H1 (cell line): ENCODE data around the gene HSDL2. TPM values are rescaled to one million over a fixed set of nuclear protein-coding genes. Genes with fewer than 3 reads are reported as not detected.

Experiments used
- CTCF ChIA-PET: fragments of 300-600 bp; sonication (Branson Sonifier 250); formaldehyde crosslinking; loops from one replicate; lab custom pipeline; 2021; ENCODE audit not compliant: partially characterized antibody; lab: Charles Lee
- POLR2A ChIA-PET: fragments of 300-600 bp; sonication (Branson Sonifier 250); formaldehyde crosslinking; loops from one replicate; lab custom pipeline; 2021; ENCODE audit warnings: inconsistent platforms; ENCODE audit not compliant: partially characterized antibody; lab: Charles Lee
- DNase-seq, 2 experiments: peaks; one replicate each; pipeline versions ENCODE4 v3.0.0 to v3.0.0-alpha.2; 2010 to 2022; ENCODE audit warnings: low spot score in 2 of 2, low read depth in 1 of 2, mixed read lengths in 1 of 2
- FAIRE-seq: peaks from 2 replicates; lab custom pipeline; 2011; peaks lifted over from hg19 to GRCh38; lab: Jason Lieb, UNC
- H2AFZ ChIP-seq: 2 replicates; pipeline ENCODE4 v1.8.1; 2012; ENCODE audit warnings: low read length, inconsistent platforms
- H2AK5ac ChIP-seq: 2 replicates; pipeline ENCODE4 v1.6.1; 2013; ENCODE audit warnings: low read depth, low read length
- H2BK120ac ChIP-seq: replicated peaks from 2 replicates; pipeline ENCODE3; 2013; ENCODE audit warnings: low read depth, low read length, inconsistent platforms
- H2BK12ac ChIP-seq: 2 replicates; pipeline ENCODE4 v1.6.1; 2013; ENCODE audit warnings: low read depth, low read length
- H2BK15ac ChIP-seq: 2 replicates; pipeline ENCODE4 v1.6.1; 2013; ENCODE audit warnings: low read length
- H2BK20ac ChIP-seq: 2 replicates; pipeline ENCODE4 v1.6.1; 2013; ENCODE audit warnings: low read length
- H2BK5ac ChIP-seq: 2 replicates; pipeline ENCODE4 v1.6.1; 2013; ENCODE audit warnings: low read depth, low read length
- H3K14ac ChIP-seq: 2 replicates; pipeline ENCODE4 v1.6.1; 2013; ENCODE audit warnings: inconsistent platforms; ENCODE audit not compliant: insufficient read length
- H3K18ac ChIP-seq: 2 replicates; pipeline ENCODE4 v1.6.1; 2013; ENCODE audit warnings: low read length; ENCODE audit errors: extremely low read depth
- H3K23ac ChIP-seq: 2 replicates; pipeline ENCODE4 v1.6.1; 2013; ENCODE audit warnings: inconsistent platforms; ENCODE audit not compliant: insufficient read length
- H3K23me2 ChIP-seq: 2 replicates; pipeline ENCODE4 v1.6.1; 2013; ENCODE audit warnings: low read depth, low read length
- H3K27ac ChIP-seq: 2 replicates; pipeline ENCODE4 v1.6.1; 2011; ENCODE audit warnings: low read depth, low read length, inconsistent platforms
- H3K27me3 ChIP-seq, 4 experiments: replicated peaks in 1 of 4; 1 replicate in 1 of 4; 2 replicates in 3 of 4; pipeline versions ENCODE4 v1.6.1 to v1.8.1; 2011 to 2013; ENCODE audit warnings: low read length in 3 of 4, mild to moderate bottlenecking in 3 of 4, inconsistent platforms in 2 of 4, mixed read lengths in 2 of 4, moderate library complexity in 1 of 4; ENCODE audit not compliant: control insufficient read depth in 3 of 4, insufficient read depth in 3 of 4; ENCODE audit errors: extremely low read depth in 1 of 4
- H3K36me3 ChIP-seq, 4 experiments: 2 replicates each; pipeline versions ENCODE4 v1.6.1 to v1.8.1; 2011 to 2013; ENCODE audit warnings: mild to moderate bottlenecking in 4 of 4, low read length in 3 of 4, moderate library complexity in 2 of 4, control low read depth in 1 of 4, inconsistent platforms in 1 of 4; ENCODE audit not compliant: insufficient read depth in 4 of 4, control insufficient read depth in 2 of 4
- H3K4ac ChIP-seq: replicated peaks from 2 replicates; pipeline ENCODE3; 2013; ENCODE audit warnings: low read length, low read depth, mixed read lengths, inconsistent platforms; ENCODE audit not compliant: insufficient read length
- H3K4me1 ChIP-seq, 4 experiments: replicated peaks in 1 of 4; 1 replicate in 1 of 4; 2 replicates in 3 of 4; pipeline versions ENCODE4 v1.6.1 to v1.8.1; 2011 to 2013; ENCODE audit warnings: low read length in 3 of 4, inconsistent platforms in 2 of 4, mixed read lengths in 1 of 4; ENCODE audit not compliant: insufficient read depth in 4 of 4, control insufficient read depth in 3 of 4
- H3K4me2 ChIP-seq, 2 experiments: 2 replicates each; pipeline versions ENCODE4 v1.6.1 to v1.8.1; 2011 to 2013; ENCODE audit warnings: low read depth in 2 of 2, low read length in 2 of 2, control low read depth in 1 of 2, inconsistent platforms in 1 of 2, mild to moderate bottlenecking in 1 of 2; ENCODE audit not compliant: insufficient read depth in 1 of 2
- H3K4me3 ChIP-seq, 4 experiments: fragments of 200-600, 300-600 bp in 1 of 4; sonication (generic), shearing (Covaris generic), sonication (Bioruptor Twin) in 1 of 4; 2 replicates each; pipeline versions ENCODE4 v1.5.1 to v1.8.1; 2011 to 2016; ENCODE audit warnings: low read length in 4 of 4, low read depth in 3 of 4, control low read depth in 2 of 4, inconsistent platforms in 2 of 4, mild to moderate bottlenecking in 2 of 4, mixed read lengths in 1 of 4, moderate library complexity in 1 of 4; ENCODE audit not compliant: insufficient read depth in 2 of 4; ENCODE audit errors: extremely low read depth in 1 of 4
- H3K56ac ChIP-seq: replicated peaks from 2 replicates; pipeline ENCODE3; 2013; ENCODE audit warnings: low read depth, mild to moderate bottlenecking, mixed read lengths, low read length, inconsistent platforms; ENCODE audit not compliant: insufficient read length
- H3K79me1 ChIP-seq: 2 replicates; pipeline ENCODE4 v1.6.1; 2013; ENCODE audit warnings: low read depth, low read length, control low read depth
- H3K79me2 ChIP-seq, 2 experiments: 2 replicates each; pipeline versions ENCODE4 v1.6.1 to v1.8.1; 2012 to 2013; ENCODE audit warnings: low read length in 2 of 2, mild to moderate bottlenecking in 2 of 2, inconsistent platforms in 1 of 2; ENCODE audit not compliant: insufficient read depth in 2 of 2, control insufficient read depth in 1 of 2
- H3K9ac ChIP-seq, 4 experiments: replicated peaks in 1 of 4; 1 replicate in 1 of 4; 2 replicates in 3 of 4; pipeline versions ENCODE4 v1.6.1 to v1.8.1; 2011 to 2013; ENCODE audit warnings: low read depth in 3 of 4, low read length in 3 of 4, control low read depth in 2 of 4, mild to moderate bottlenecking in 2 of 4, moderate library complexity in 2 of 4, inconsistent platforms in 1 of 4; ENCODE audit errors: extremely low read depth in 1 of 4
- H3K9me3 ChIP-seq, 2 experiments: 2 replicates each; pipeline versions ENCODE4 v1.6.1 to v1.8.1; 2012 to 2013; ENCODE audit warnings: mild to moderate bottlenecking in 2 of 2, moderate library complexity in 2 of 2, control low read depth in 1 of 2, inconsistent platforms in 1 of 2, low read depth in 1 of 2, low read length in 1 of 2, mixed read lengths in 1 of 2; ENCODE audit not compliant: insufficient read depth in 2 of 2
- H4K20me1 ChIP-seq, 2 experiments: replicated peaks in 1 of 2; 2 replicates each; pipeline versions ENCODE3 to v1.8.1; 2011 to 2013; ENCODE audit warnings: inconsistent platforms in 2 of 2, low read length in 2 of 2, mild to moderate bottlenecking in 1 of 2; ENCODE audit not compliant: insufficient read depth in 2 of 2, control insufficient read depth in 1 of 2
- H4K5ac ChIP-seq: 2 replicates; pipeline ENCODE4 v1.6.1; 2013; ENCODE audit warnings: low read length, low read depth, mixed read lengths, inconsistent platforms; ENCODE audit not compliant: insufficient read length
- H4K8ac ChIP-seq: 2 replicates; pipeline ENCODE4 v1.8.0; 2013; ENCODE audit warnings: mild to moderate bottlenecking, moderate library complexity, low read length, inconsistent platforms; ENCODE audit not compliant: insufficient read depth; ENCODE audit errors: extremely low read depth
- H4K91ac ChIP-seq: replicated peaks from 2 replicates; pipeline ENCODE3; 2013; ENCODE audit warnings: low read length, mixed read lengths, inconsistent platforms; ENCODE audit not compliant: insufficient read length
- BCL11A ChIP-seq, 2 experiments: IDR thresholded peaks; one replicate each; pipeline ENCODE4 v1.6.1; 2011; ENCODE audit warnings: low read depth in 2 of 2, low read length in 2 of 2, mild to moderate bottlenecking in 2 of 2
- BRCA1 ChIP-seq: IDR thresholded peaks from 2 replicates; pipeline ENCODE4 v1.6.1; 2012; ENCODE audit warnings: low read depth, low read length, improper control_type of control experiment
- CBX8 ChIP-seq: fragments of 300-800, 300-1000 bp; sonication (generic); IDR thresholded peaks from 2 replicates; pipeline ENCODE4 v1.7.1; 2016; ENCODE audit warnings: low read depth, low read length, borderline replicate concordance
- EP300 ChIP-seq, 2 experiments: IDR thresholded peaks; 1 replicate in 1 of 2; 2 replicates in 1 of 2; pipeline ENCODE4 v1.6.1; 2011 to 2012; ENCODE audit warnings: low read depth in 2 of 2, low read length in 2 of 2, mild to moderate bottlenecking in 2 of 2, borderline replicate concordance in 1 of 2, inconsistent platforms in 1 of 2, moderate library complexity in 1 of 2
- EZH2 ChIP-seq: fragments of 200-600 bp; sonication (generic); IDR thresholded peaks from 2 replicates; pipeline ENCODE4 v1.7.1; 2012; ENCODE audit warnings: low read depth, mild to moderate bottlenecking, moderate library complexity, low read length, inconsistent platforms; ENCODE audit not compliant: severe bottlenecking
- HDAC2 ChIP-seq, 2 experiments: fragments of 300-600 bp in 1 of 2; sonication (generic) in 1 of 2; IDR thresholded peaks; 2 replicates each; pipeline ENCODE4 v1.6.1; 2011 to 2012; ENCODE audit warnings: low read depth in 2 of 2, low read length in 2 of 2, mild to moderate bottlenecking in 2 of 2, moderate library complexity in 2 of 2, borderline replicate concordance in 1 of 2, inconsistent platforms in 1 of 2
- HDAC6 ChIP-seq: IDR thresholded peaks from one replicate; pipeline ENCODE4 v1.7.1; 2012; ENCODE audit warnings: low read depth, mild to moderate bottlenecking, inconsistent platforms, low read length, moderate library complexity
- JUN ChIP-seq: IDR thresholded peaks from 2 replicates; pipeline ENCODE4 v1.6.1; 2011; ENCODE audit warnings: low read depth, mild to moderate bottlenecking, improper control_type of control experiment, low read length
- RXRA ChIP-seq: IDR thresholded peaks from 2 replicates; pipeline ENCODE4 v1.6.1; 2011; ENCODE audit warnings: low read depth, mild to moderate bottlenecking, low read length, moderate library complexity; ENCODE audit not compliant: insufficient read depth
- SAP30 ChIP-seq: fragments of 300-600 bp; sonication (generic); IDR thresholded peaks from 2 replicates; pipeline ENCODE4 v1.7.1; 2012; ENCODE audit warnings: low read length, moderate library complexity, mild to moderate bottlenecking, inconsistent platforms; ENCODE audit not compliant: insufficient read depth, insufficient replicate concordance
- USF2 ChIP-seq: IDR thresholded peaks from 2 replicates; pipeline ENCODE4 v1.6.1; 2011; ENCODE audit warnings: low read length, improper control_type of control experiment
- WGBS, 2 experiments: shearing (Covaris generic) in 1 of 2; methylation state at CpG; one replicate each; pipeline versions ENCODE4 v1.1.6 to v1.1.7; 2013 to 2015; ENCODE audit warnings: low lambda C conversion rate in 2 of 2, mixed read lengths in 2 of 2, inconsistent platforms in 1 of 2, low coverage in 1 of 2, missing lambda C conversion rate in 1 of 2; ENCODE audit not compliant: insufficient replicate concordance in 2 of 2, insufficient coverage in 1 of 2, insufficient read length in 1 of 2; ENCODE audit errors: extremely low coverage in 1 of 2, missing lambda C conversion rate in 1 of 2; 5-methylcytosine and 5-hydroxymethylcytosine counted together
- polyA plus RNA-seq, 7 experiments: library from polyadenylated mRNA; depleted of rRNA in 3 of 7; stranded (reverse) in 5 of 7; unstranded in 2 of 7; fragments of >200 nt in 5 of 7; fragments of 200-250 nt in 2 of 7; gene quantifications; 1 replicate in 5 of 7; 2 replicates in 1 of 7; 4 replicates in 1 of 7; pipeline versions ENCODE4 v1.2.1 to v1.2.3, GENCODE V29; 2011 to 2013; ENCODE audit warnings: missing spikeins in 2 of 7, mixed read lengths in 2 of 7
- total RNA-seq: library from RNA; stranded (reverse); fragmentation: NEBNext Ultra II Directional; extraction: Animal tissue kit (Norgen Biotek cat#: 25700); gene quantifications from 2 replicates; pipeline ENCODE4 v1.2.1, GENCODE V29; 2021

Gene HSDL2
- total and polyA plus RNA-seq, 2 of the 8 experiments (the other 6 are each of a cell fraction or from before 2014, with no cell fraction given): 6.6 to 15.4 TPM

GRCh38 chr9:112500842-112501241, 120.9 kb downstream of the HSDL2 start:
- no peaks in the 10 kb centered on the region; a peak in 2 of 8 replicates for H3K36me3 ChIP-seq
- WGBS, 2 experiments: 70% methylated on average over 1 of the region's 2 CpGs; no CpG with 5 or more reads in 1 of the 2 experiments
- H2BK15ac ChIP-seq: no peak overlapping the region
- TF ChIP-seq JUN (no peak), RXRA (no peak), CBX8 (no peak), HDAC6 (no peak), HDAC2 (IDR thresholded peaks at IDR 0.05; ENCODE audit: borderline replicate concordance in 1 of 2, low read depth in 2 of 2, low read length in 2 of 2) (no peak), EP300 (IDR thresholded peaks at IDR 0.05; ENCODE audit: borderline replicate concordance in 1 of 2, low read depth in 2 of 2, low read length in 2 of 2) (no peak), BCL11A (IDR thresholded peaks at IDR 0.05; ENCODE audit: low read depth in 2 of 2, low read length in 2 of 2) (no peak), USF2 (no peak), BRCA1 (no peak), EZH2 (no peak), SAP30 (no peak)
- no peak overlapping the region for H4K5ac ChIP-seq
- peaks cover 6 to 94% of the 10 kb centered on the region in 2 experiments; a peak in 3 of 4 replicates for H3K79me2 ChIP-seq
- no peak overlapping the region; the same call in 1 of the 2 replicates for H4K8ac ChIP-seq
- no peak overlapping the region for H3K4me2 ChIP-seq
- no peak overlapping the region for H2AFZ ChIP-seq
- H2BK5ac ChIP-seq: no peak overlapping the region
- H3K27ac ChIP-seq: no peak overlapping the region
- no peaks in the 10 kb centered on the region for H3K9me3 ChIP-seq
- no peak overlapping the region for H4K91ac ChIP-seq
- H3K4me3 ChIP-seq: no peak overlapping the region
- H3K23me2 ChIP-seq: no peaks in the 10 kb centered on the region
- H4K20me1 ChIP-seq: peaks cover 0 to 3% of the 10 kb centered on the region in 2 experiments
- H3K4ac ChIP-seq: no peak overlapping the region
- H3K4me1 ChIP-seq: peaks cover 0 to 4% (median 1%) of the 10 kb centered on the region in 4 experiments; a peak in 4 of 7 replicates
- H2BK12ac ChIP-seq: no peak overlapping the region
- H2BK120ac ChIP-seq: no peak overlapping the region
- no peak overlapping the region for H3K23ac ChIP-seq
- peaks cover 5% of the 10 kb centered on the region for H3K79me1 ChIP-seq
- H2AK5ac ChIP-seq: no peak overlapping the region
- ChIA-PET POLR2A (interaction anchor here (0.8 kb wide), 1 partner anchor 14 kb away, joined by 4 read pairs; no protein-coding TSS in a partner anchor), CTCF (interaction anchor here (0.6 kb wide), 1 partner anchor 381 kb away, joined by 3 read pairs; no protein-coding TSS in a partner anchor)
- no peak overlapping the region for H3K56ac ChIP-seq
- no peak overlapping the region for H2BK20ac ChIP-seq
- no peak overlapping the region for H3K18ac ChIP-seq
- FAIRE-seq: no peak
- no peaks in the 10 kb centered on the region for H3K27me3 ChIP-seq
- no peak overlapping the region for H3K14ac ChIP-seq
- no peak for DNase-seq
- no peak overlapping the region for H3K9ac ChIP-seq
